HFFc6 (cell line): Measurements from ENCODE around the gene DDX47. TPM values are rescaled to one million over a fixed set of nuclear protein-coding genes. Genes with fewer than 3 reads are reported as not detected.
"Not testable (repeated sequence)": the region's sequence is repeated elsewhere in the genome, so short reads cannot be mapped to it uniquely, and the experiment has no call there.

Experiments
- DNase-seq: peaks from one replicate; pipeline ENCODE4 v3.0.0-alpha.2; 2018
- H3K27ac Mint-ChIP-seq: 2 replicates; pipeline ENCODE4 v1.8.0; 2020; ENCODE audit warnings: mild to moderate bottlenecking, mixed read lengths
- H3K27me3 Mint-ChIP-seq: 2 replicates; pipeline ENCODE4 v1.8.0; 2021; ENCODE audit warnings: mild to moderate bottlenecking, moderate library complexity, mixed read lengths; ENCODE audit not compliant: insufficient read depth
- H3K36me3 Mint-ChIP-seq: 2 replicates; pipeline ENCODE4 v1.8.0; 2021; ENCODE audit warnings: low read depth, mixed read lengths
- H3K4me1 Mint-ChIP-seq: 2 replicates; pipeline ENCODE4 v1.8.0; 2020; ENCODE audit warnings: low read depth, mixed read lengths
- H3K4me3 Mint-ChIP-seq: 2 replicates; pipeline ENCODE4 v1.8.0; 2020; ENCODE audit warnings: mild to moderate bottlenecking, moderate library complexity, mixed read lengths
- H3K9me3 Mint-ChIP-seq: 2 replicates; pipeline ENCODE4 v1.8.0; 2020; ENCODE audit warnings: mild to moderate bottlenecking, mixed read lengths
- total RNA-seq, 6 experiments: library from RNA; stranded (reverse); fragmentation: NEBNext Ultra II Directional; extraction: Animal tissue kit (Norgen Biotek cat#: 25700); gene quantifications; 2 replicates in 1 of 6; 3 replicates in 5 of 6; pipeline ENCODE4 v1.2.3, GENCODE V29; 2021
- TF ChIP-seq, protein P1 (sequence below): fragments of 200-600 bp; sonication (generic); IDR thresholded peaks from 2 replicates; pipeline ENCODE4 v1.5.0; 2021; ENCODE audit warnings: antibody characterized with exemption, mild to moderate bottlenecking

Gene DDX47
- total RNA-seq, 6 experiments from 2014 or later: 87.6 to 97.3 (median 94.2) TPM

DNA sequence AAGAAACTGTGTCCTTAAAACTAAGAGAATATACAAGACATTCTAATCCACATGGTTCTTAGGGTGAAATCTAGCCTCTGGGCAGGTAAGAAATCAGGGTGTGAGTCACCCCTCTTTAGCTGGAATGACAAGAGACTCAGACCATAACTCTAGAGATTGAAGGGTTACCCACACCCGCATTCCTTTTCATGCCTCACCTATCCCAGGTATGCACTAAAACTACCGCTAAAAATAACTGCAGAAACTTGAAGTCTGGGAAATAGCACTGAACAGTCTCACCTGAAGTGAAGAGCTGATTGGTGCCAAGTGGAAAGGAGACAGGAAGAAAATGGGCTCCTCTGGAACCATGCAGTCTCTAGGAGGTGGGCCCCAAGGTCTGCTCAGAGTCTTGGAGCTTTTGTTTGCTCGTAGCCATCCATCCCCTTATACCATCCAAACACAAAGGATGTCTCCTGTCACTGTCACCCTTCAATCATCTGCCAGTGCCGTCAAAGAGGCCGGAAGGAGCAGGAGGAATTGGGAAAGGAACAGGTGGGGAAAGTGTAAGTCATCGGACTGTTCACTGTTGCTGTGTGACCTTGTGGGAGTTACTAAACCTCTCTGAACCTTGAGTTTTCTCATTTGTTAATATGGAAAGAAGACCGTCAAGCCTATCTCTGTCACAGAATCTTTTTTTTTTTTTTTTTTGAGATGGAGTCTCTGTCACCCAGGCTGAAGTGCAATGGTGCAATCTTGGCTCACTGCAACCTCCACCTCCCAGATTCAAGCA is 22.4 kb downstream of the DDX47 start:
- TF ChIP-seq, protein P1, sequence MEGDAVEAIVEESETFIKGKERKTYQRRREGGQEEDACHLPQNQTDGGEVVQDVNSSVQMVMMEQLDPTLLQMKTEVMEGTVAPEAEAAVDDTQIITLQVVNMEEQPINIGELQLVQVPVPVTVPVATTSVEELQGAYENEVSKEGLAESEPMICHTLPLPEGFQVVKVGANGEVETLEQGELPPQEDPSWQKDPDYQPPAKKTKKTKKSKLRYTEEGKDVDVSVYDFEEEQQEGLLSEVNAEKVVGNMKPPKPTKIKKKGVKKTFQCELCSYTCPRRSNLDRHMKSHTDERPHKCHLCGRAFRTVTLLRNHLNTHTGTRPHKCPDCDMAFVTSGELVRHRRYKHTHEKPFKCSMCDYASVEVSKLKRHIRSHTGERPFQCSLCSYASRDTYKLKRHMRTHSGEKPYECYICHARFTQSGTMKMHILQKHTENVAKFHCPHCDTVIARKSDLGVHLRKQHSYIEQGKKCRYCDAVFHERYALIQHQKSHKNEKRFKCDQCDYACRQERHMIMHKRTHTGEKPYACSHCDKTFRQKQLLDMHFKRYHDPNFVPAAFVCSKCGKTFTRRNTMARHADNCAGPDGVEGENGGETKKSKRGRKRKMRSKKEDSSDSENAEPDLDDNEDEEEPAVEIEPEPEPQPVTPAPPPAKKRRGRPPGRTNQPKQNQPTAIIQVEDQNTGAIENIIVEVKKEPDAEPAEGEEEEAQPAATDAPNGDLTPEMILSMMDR: no peak
- H3K4me3 Mint-ChIP-seq: 0 out of 2 replicates have a peak overlapping the region, but pooled peaks have one; percentile 9
- no peaks in the 10 kb centered on the region for H3K9me3 Mint-ChIP-seq
- no peaks in the 10 kb centered on the region for H3K27me3 Mint-ChIP-seq
- H3K4me1 Mint-ChIP-seq: peaks cover 87% of the 10 kb centered on the region
- peaks cover 59% of the 10 kb centered on the region for H3K36me3 Mint-ChIP-seq
- DNase-seq: peak; percentile 74
- H3K27ac Mint-ChIP-seq: peak overlapping the region; percentile 91

DNA sequence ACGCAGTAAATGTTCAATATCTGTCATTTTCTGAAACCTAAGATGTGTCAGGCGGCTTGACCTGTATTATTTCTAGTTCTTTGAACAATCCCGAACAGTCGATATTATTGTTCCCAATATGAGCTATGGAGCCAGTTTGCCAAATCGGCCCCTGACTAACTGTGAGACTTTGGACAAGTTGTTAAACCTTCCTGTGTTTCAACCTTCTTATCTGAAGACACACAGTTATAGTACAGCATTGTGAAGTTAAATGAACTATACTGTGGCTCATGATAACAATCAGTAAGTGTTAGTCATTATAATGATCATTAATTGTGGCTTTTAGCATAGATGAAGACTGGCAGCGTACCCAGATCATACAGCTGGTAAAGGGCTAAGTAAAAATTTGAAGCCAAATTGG is 23.4 kb downstream of the DDX47 start:
- H3K9me3 Mint-ChIP-seq: no peaks in the 10 kb centered on the region
- H3K27me3 Mint-ChIP-seq: no peaks in the 10 kb centered on the region
- 0 out of 2 replicates have a peak overlapping the region, but pooled peaks have one; percentile 11 for H3K4me3 Mint-ChIP-seq
- DNase-seq: no peak
- peaks cover 89% of the 10 kb centered on the region for H3K4me1 Mint-ChIP-seq
- H3K27ac Mint-ChIP-seq: peak overlapping the region; percentile 86
- TF ChIP-seq, protein P1: no peak
- peaks cover 55% of the 10 kb centered on the region for H3K36me3 Mint-ChIP-seq

DNA sequence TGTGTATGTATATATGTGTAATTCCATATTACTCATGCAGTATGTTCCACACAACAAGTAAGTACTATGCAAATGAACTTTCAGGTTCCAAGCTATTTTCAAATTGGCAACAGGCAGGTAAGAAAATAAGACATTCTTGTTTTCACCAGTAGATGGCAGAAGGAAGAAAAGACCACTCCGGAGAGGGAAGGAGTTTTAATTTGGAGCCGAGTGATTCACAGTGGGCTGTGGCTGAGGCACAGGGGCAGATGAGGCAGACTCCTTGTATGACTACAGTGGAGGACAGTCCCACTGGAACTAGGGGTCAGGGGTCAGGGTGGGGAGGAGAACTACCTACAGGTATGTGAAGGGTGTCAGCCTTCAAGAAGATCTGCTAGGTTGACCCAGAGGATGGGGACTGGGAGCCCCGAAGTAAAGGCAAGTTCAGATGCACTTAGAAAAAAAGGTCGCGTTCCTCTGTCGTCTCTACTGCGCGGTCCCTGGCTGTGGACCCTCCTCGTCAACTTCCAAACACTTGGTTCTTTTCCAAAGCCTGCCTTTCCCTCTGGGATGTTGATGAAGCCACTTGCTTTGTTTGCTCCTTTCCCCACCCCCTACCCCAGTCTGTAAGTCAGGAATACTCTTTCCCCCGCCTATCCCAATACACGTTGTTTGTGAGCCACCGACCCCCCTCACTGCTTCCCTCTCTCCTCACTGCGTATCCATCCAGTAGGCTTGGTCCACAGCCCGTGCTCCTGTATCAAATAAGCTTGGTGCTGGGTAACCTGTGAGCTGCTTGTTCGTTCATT is 24.1 kb downstream of the DDX47 start:
- TF ChIP-seq, protein P1: peak; percentile 85
- peak; percentile 87 for DNase-seq
- Mint-ChIP-seq H3K27ac (peak overlapping the region; percentile 86), H3K27me3 (no peaks in the 10 kb centered on the region), H3K36me3 (peaks cover 49% of the 10 kb centered on the region), H3K4me1 (peaks cover 90% of the 10 kb centered on the region), H3K4me3 (peak overlapping the region; percentile 41), H3K9me3 (no peaks in the 10 kb centered on the region)

DNA sequence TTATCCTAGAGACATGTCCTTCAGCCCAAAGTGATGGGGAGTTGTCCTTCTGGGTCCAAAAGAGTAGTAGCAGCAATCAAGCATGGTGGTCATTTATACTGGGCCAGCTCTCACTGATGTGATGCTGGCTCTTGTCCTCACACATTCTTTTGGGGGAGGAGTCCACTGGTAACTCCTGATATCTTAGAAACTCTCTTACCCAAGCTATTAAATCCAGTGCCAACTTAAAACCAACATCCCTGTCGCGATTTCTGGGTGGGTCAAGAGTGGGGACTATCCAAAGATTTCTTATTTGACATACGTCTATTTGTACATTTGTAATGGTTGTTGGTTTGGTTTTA is 24.6 kb downstream of the DDX47 start:
- H3K27me3 Mint-ChIP-seq: no peaks in the 10 kb centered on the region
- H3K4me3 Mint-ChIP-seq: peak overlapping the region; percentile 32; the same call in 1 of the 2 replicates
- no peak for DNase-seq
- H3K9me3 Mint-ChIP-seq: no peaks in the 10 kb centered on the region
- H3K36me3 Mint-ChIP-seq: peaks cover 49% of the 10 kb centered on the region
- TF ChIP-seq, protein P1: no peak
- H3K27ac Mint-ChIP-seq: peak overlapping the region; percentile 86
- H3K4me1 Mint-ChIP-seq: peaks cover 91% of the 10 kb centered on the region

DNA sequence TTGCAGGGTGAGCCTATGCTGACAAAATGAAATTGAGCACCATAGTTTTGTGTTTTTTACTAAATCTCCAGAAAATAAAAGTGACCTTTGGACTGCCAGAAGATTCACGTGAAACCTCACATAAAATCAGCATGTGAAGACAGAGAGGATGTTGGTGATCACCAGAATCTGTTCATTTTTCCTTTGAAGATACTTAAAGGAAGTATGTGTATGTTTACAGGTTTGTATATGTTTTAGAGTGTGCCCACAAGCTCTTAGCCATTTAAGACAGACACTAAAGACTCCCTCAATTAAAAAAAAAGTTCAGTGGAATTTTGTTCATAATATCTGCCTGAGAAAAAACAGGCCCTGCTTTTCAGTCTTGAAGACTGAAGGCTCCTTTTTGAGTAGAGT is 25.9 kb downstream of the DDX47 start:
- Mint-ChIP-seq H3K27me3 (no peaks in the 10 kb centered on the region), H3K4me3 (peak overlapping the region; percentile 17; the same call in 1 of the 2 replicates), H3K4me1 (peaks cover 83% of the 10 kb centered on the region), H3K9me3 (no peaks in the 10 kb centered on the region), H3K27ac (peak overlapping the region; percentile 86), H3K36me3 (peaks cover 43% of the 10 kb centered on the region)
- no peak for DNase-seq
- TF ChIP-seq, protein P1: no peak

DNA sequence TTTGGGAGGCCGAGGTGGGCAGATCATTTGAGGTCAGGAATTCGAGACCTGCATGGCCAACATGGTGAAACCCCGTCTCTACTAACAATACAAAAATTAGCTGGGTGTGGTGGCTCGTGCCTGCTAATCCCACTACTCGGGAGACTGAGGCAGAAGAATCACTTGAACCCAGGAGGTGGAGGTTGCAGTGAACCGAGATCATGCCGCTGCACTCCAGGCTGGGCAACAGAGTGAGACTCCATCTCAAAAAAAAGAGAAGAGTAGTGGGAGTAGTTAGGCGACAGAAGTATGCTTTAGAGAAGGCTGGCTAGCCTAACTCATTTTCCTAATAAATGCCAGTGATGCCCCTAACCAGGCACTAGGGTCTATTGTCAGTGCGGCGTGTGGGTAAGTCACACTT is 26.3 kb downstream of the DDX47 start:
- peaks cover 41% of the 10 kb centered on the region for H3K36me3 Mint-ChIP-seq
- 0 out of 2 replicates have a peak overlapping the region, but pooled peaks have one; percentile 4 for H3K4me3 Mint-ChIP-seq
- H3K4me1 Mint-ChIP-seq: peaks cover 79% of the 10 kb centered on the region

More for the DNA sequence above, 26.3 kb downstream of the DDX47 start:
- not testable (repeated sequence) for H3K9me3 Mint-ChIP-seq, DNase-seq, H3K27me3 Mint-ChIP-seq
- H3K27ac Mint-ChIP-seq: peak overlapping the region; percentile 86
